LNCaP clone FGC (cell line): ENCODE data around the gene ZSWIM3.
"Not testable (repeated sequence)": the region's sequence is repeated elsewhere in the genome, so short reads cannot be mapped to it uniquely, and the experiment has no call there.

Source experiments
- DNase-seq: peaks from one replicate; pipeline ENCODE4 v3.0.0-alpha.2; 2011; ENCODE audit warnings: low read depth
- H3K4me3 ChIP-seq: 2 replicates; pipeline ENCODE4 v1.5.1; 2011; ENCODE audit warnings: mild to moderate bottlenecking, low read depth, low read length, control low read depth
- TF ChIP-seq, protein P1 (sequence below): IDR thresholded peaks from 2 replicates; pipeline ENCODE4 v1.5.1; 2012; ENCODE audit warnings: mild to moderate bottlenecking; ENCODE audit not compliant: control insufficient read depth, insufficient read depth; ENCODE audit errors: extremely low read depth

Gene ZSWIM3

GRCh38 chr20:45823949-45824835 lies 33.2 kb upstream of the ZSWIM3 start:
- TF ChIP-seq, protein P1, sequence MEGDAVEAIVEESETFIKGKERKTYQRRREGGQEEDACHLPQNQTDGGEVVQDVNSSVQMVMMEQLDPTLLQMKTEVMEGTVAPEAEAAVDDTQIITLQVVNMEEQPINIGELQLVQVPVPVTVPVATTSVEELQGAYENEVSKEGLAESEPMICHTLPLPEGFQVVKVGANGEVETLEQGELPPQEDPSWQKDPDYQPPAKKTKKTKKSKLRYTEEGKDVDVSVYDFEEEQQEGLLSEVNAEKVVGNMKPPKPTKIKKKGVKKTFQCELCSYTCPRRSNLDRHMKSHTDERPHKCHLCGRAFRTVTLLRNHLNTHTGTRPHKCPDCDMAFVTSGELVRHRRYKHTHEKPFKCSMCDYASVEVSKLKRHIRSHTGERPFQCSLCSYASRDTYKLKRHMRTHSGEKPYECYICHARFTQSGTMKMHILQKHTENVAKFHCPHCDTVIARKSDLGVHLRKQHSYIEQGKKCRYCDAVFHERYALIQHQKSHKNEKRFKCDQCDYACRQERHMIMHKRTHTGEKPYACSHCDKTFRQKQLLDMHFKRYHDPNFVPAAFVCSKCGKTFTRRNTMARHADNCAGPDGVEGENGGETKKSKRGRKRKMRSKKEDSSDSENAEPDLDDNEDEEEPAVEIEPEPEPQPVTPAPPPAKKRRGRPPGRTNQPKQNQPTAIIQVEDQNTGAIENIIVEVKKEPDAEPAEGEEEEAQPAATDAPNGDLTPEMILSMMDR, result peak; percentile 44
- no peak overlapping the region for H3K4me3 ChIP-seq
- DNase-seq, result no peak

DNA sequence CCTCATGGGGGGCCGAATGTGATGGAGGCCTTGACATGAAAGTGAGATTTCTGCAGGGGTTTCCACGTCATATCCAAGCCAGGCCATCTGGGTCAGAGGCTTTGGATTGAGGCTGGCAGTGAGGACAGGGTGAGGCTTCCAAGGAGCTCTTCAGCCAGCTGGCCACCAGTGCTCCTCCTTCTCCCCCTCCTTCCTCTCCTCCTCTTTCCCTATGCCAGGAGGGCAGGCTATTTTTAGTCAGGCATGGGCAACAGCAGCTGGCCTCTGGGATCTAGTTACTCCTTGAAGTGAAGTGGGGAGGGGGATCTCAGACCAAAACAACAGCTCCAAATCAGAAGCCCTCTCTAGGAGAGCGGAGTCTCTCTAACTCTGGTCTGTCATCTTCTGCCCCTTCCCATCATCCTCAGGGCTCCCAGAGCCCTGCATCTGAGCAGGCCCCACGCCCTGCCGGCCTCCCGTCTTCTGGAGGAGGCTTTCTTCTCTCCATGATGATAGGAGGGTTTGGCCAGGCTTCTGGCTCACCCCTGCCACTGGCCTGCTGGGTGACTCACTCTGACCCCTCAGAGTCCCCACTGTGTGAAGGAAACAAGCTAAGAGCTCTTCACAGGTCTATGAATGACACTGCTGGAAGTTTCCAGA lies 30.9 kb upstream of the ZSWIM3 start:
- no peak overlapping the region for H3K4me3 ChIP-seq
- no peak for DNase-seq
- TF ChIP-seq, protein P1, result no peak

DNA sequence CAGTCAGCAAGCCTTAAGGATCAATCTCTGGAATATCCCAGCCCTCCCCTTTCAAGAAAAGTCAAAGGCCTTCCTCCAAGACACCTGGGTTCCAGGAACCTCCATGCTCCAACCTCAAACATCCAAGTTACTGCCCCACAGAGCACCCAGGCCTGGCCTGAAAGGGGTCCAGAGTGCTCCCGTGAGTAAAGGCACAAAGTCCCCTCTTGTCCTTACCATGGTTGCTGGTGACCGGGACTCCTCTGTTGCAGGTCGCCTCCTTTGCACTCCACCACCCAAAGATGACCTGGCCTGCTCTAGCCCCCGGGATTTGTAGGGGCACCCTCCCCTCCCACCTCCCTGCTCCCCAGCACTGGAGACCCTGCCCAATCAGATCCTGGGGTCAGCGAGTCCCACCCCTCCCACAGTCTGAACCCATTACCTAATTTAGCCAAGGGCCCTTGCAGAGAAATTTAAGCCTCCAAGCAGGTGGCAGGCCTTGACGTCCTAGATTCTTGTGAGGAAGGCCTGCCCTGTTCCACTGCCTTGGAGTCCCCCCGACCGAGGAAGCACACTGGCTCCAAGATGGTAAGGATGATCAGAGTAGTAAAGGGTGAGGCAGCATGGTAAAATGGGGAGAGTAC lies 30.3 kb upstream of the ZSWIM3 start, which contains the start of gene TNNC2:
TNNC2 (minus strand) TSS at position 283 of the 623 bp plus-strand sequence; CDS start at position 219, 64 bp downstream.
- no peak within 1 kb of the TSS for H3K4me3 ChIP-seq
- no peak for DNase-seq
- TF ChIP-seq, protein P1, result no peak

DNA sequence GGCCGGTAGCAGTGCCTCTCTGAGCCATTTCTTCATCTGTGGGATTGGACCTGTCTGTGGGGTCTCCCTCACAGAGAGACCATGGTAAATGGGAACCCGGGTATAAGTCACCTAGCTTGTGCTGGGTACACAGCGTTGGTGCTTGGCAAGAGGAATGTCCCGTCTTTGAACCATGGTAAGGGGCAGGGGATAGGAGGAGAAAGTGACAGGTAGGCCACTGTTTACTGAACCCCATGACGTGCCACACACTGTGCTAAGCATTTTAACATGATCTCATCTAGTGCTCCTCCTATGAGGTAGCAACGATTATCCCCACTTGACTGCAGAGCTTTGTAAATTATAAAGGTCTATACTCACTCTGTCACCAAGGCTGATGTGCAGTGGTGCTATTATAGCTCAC lies 29.7 kb upstream of the ZSWIM3 start:
- TF ChIP-seq, protein P1, result no peak
- DNase-seq, result no peak
- H3K4me3 ChIP-seq, result no peak overlapping the region

DNA sequence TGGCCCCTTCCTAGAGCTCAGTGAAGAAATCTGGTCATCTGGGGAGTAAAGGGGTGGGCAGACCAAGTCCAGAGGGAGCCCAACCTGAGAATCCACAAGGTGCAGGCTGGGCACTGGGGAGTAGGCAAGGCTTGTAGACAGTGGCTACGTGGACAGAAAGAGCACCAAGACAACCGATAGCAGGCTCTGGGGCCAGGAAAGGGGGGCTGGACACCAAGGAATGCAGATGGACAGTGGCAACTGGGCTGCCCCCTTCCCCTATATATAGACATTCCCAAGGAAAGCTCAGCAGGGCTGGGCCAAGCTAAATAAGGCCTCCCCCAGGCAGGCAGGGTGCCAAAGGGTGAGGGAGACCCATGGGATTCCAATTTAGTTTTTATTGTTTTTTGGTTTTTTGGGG lies 28.8 kb upstream of the ZSWIM3 start:
- no peak overlapping the region for H3K4me3 ChIP-seq
- no peak for DNase-seq
- TF ChIP-seq, protein P1, result no peak

DNA sequence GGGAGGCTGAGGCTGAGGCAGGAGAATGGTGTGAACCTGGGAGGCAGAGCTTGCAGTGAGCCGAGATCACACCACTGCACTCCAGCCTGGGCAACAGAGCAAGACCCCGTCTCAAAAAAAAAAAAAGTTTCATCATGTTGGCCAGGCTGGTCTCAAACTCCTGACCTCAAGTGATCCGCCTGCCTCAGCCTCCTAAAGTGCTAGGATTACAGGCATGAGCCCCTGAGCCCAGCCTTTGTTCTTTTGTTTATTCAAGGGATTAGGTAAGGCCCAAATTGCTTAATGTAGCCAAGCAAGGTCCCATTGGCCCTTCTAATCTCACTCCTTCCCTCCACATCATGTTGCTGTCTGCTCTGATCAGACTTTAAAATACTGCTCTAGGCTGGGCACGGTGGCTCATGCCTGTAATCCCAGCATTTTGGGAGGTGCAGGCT lies 27.7 kb upstream of the ZSWIM3 start:
- not testable (repeated sequence) for H3K4me3 ChIP-seq, DNase-seq

DNA sequence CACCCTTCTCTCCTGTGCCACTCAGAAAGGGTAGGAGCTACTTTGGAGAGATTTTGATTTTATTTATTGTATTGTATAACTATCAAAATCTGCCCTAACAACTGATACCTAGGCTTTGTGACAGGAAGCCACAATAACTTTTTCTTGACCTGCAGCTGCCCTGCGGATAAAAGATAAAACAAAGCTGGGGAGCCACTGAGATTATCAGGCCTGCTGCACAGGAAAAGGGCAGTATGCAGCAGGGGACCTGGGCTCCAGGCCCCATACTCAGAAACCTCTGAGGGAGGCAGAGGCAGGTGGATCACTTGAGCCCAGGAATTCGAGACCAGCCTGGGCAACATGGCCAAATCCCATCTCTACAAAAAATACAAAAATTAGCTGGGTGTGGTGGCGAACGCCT lies 24.8 kb upstream of the ZSWIM3 start:
- no peak overlapping the region for H3K4me3 ChIP-seq
- TF ChIP-seq, protein P1, result no peak
- DNase-seq, result no peak
